WTC11 (cell line): ENCODE measurements around the gene MKX.

Experiments used
- CTCF ChIP-seq: fragments of 200-600 bp; IDR thresholded peaks from 2 replicates; pipeline ENCODE4 v1.8.0; 2022; ENCODE audit warnings: antibody characterized with exemption
- GRHL2 ChIP-seq: fragments of 250-450 bp; sonication (Bioruptor Pico); IDR thresholded peaks from 2 replicates; pipeline ENCODE4 v1.8.0; 2022; ENCODE audit warnings: mild to moderate bottlenecking, moderate library complexity; ENCODE audit not compliant: insufficient replicate concordance, severe bottlenecking
- JUN ChIP-seq: sonication (generic); formaldehyde crosslinking; IDR thresholded peaks from 2 replicates; pipeline ENCODE4 v1.8.0; 2023; ENCODE audit warnings: mild to moderate bottlenecking, missing genetic modification reagents
- NFYB ChIP-seq: sonication (generic); formaldehyde crosslinking; conservative IDR thresholded peaks from 2 replicates; pipeline ENCODE4 v1.8.0; 2022; ENCODE audit warnings: low read depth, missing genetic modification reagents
- TCF7 ChIP-seq: sonication (generic); formaldehyde crosslinking; IDR thresholded peaks from 2 replicates; pipeline ENCODE4 v1.8.0; 2022; ENCODE audit warnings: mild to moderate bottlenecking, low read depth, missing genetic modification reagents, moderate library complexity
- ZNF121 ChIP-seq: sonication (generic); formaldehyde crosslinking; IDR thresholded peaks from 2 replicates; pipeline ENCODE4 v1.8.0; 2023; ENCODE audit warnings: missing genetic modification reagents
- ZNF232 ChIP-seq: sonication (generic); formaldehyde crosslinking; IDR thresholded peaks from 2 replicates; pipeline ENCODE4 v1.8.0; 2022; ENCODE audit warnings: mild to moderate bottlenecking, missing genetic modification reagents
- ZNF416 ChIP-seq: fragments of 250-450 bp; sonication (Bioruptor Pico); IDR thresholded peaks from 2 replicates; pipeline ENCODE4 v1.9.0; 2021; ENCODE audit warnings: mild to moderate bottlenecking, inconsistent platforms
- TF ChIP-seq, protein P1 (sequence below): sonication (generic); formaldehyde crosslinking; IDR thresholded peaks from 2 replicates; pipeline ENCODE4 v1.8.1; 2022; ENCODE audit warnings: mild to moderate bottlenecking, moderate library complexity, missing genetic modification reagents
- TF ChIP-seq, protein P2 (sequence below): sonication (generic); formaldehyde crosslinking; IDR thresholded peaks from 2 replicates; pipeline ENCODE4 v1.8.1; 2022; ENCODE audit warnings: missing genetic modification reagents, borderline replicate concordance

DNA sequence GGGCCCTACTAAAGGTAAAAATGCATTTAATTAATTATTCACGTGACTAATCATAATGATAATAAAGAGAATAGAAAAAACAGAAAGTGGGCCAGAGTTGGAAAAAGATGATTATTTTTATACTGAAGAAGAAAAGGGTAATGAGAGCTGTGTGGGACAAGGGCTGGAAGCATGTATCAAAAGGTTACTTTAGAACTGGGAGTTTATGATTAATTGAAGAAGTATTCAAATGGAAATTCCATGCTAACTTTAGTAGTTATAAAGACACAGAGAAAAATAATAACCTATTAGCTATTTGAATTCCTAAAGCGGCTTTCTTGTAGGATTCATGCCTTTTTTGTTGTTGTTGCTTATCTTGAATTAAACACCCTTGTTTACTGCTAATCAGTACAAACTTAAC lies 49.9 kb downstream of the MKX start:
- no peak for TF ChIP-seq NFYB (CRISPR knock-in tag)
- no peak for TF ChIP-seq GRHL2 (CRISPR knock-in tag)
- TF ChIP-seq CTCF: no peak
- TF ChIP-seq, protein P1, sequence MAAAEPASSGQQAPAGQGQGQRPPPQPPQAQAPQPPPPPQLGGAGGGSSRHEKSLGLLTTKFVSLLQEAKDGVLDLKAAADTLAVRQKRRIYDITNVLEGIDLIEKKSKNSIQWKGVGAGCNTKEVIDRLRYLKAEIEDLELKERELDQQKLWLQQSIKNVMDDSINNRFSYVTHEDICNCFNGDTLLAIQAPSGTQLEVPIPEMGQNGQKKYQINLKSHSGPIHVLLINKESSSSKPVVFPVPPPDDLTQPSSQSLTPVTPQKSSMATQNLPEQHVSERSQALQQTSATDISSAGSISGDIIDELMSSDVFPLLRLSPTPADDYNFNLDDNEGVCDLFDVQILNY (CRISPR knock-in tag): no peak
- TF ChIP-seq JUN (CRISPR knock-in tag): no peak
- TF ChIP-seq, protein P2, sequence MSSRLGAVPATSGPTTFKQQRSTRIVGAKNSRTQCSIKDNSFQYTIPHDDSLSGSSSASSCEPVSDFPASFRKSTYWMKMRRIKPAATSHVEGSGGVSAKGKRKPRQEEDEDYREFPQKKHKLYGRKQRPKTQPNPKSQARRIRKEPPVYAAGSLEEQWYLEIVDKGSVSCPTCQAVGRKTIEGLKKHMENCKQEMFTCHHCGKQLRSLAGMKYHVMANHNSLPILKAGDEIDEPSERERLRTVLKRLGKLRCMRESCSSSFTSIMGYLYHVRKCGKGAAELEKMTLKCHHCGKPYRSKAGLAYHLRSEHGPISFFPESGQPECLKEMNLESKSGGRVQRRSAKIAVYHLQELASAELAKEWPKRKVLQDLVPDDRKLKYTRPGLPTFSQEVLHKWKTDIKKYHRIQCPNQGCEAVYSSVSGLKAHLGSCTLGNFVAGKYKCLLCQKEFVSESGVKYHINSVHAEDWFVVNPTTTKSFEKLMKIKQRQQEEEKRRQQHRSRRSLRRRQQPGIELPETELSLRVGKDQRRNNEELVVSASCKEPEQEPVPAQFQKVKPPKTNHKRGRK (CRISPR knock-in tag): no peak
- no peak for TF ChIP-seq ZNF416 (CRISPR knock-in tag)
- no peak for TF ChIP-seq ZNF232 (CRISPR knock-in tag)
- TF ChIP-seq ZNF121 (CRISPR knock-in tag): no peak
- no peak for TF ChIP-seq TCF7
